IMR-90 (cell line): Measurements from ENCODE around the gene STAT5A.

Experiments
- CHD1 ChIP-seq: IDR thresholded peaks from 2 replicates; pipeline ENCODE4 v1.6.1; 2012; ENCODE audit warnings: low read depth, low read length, improper control_type of control experiment
- FOS ChIP-seq: fragments of 150-350 bp; IDR thresholded peaks from 2 replicates; pipeline ENCODE4 v1.6.1; 2016; ENCODE audit warnings: low read depth, low read length
- MAFK ChIP-seq: IDR thresholded peaks from 2 replicates; pipeline ENCODE4 v1.6.1; 2012; ENCODE audit warnings: low read depth, low read length, improper control_type of control experiment
- NFE2L2 ChIP-seq: fragments of 150-350 bp; IDR thresholded peaks from 2 replicates; pipeline ENCODE4 v1.6.1; 2016; ENCODE audit warnings: low read depth, mild to moderate bottlenecking, low read length
- POLR2A ChIP-seq: IDR thresholded peaks from 2 replicates; pipeline ENCODE4 v1.6.1; 2012; ENCODE audit warnings: mild to moderate bottlenecking, low read depth, low read length
- RAD21 ChIP-seq: IDR thresholded peaks from 2 replicates; pipeline ENCODE4 v1.6.1; 2012; ENCODE audit warnings: low read length, improper control_type of control experiment
- SMC3 ChIP-seq: fragments of 150-350 bp; IDR thresholded peaks from 2 replicates; pipeline ENCODE4 v1.6.1; 2016; ENCODE audit warnings: low read depth, mild to moderate bottlenecking, antibody characterized with exemption, low read length, moderate library complexity
- TF ChIP-seq, protein P1 (sequence below): conservative IDR thresholded peaks from 2 replicates; pipeline ENCODE4 v1.5.1; 2012; ENCODE audit warnings: mild to moderate bottlenecking, low read depth, low read length, improper control_type of control experiment
- TF ChIP-seq, protein P2 (sequence below): fragments of 150-350 bp; IDR thresholded peaks from 2 replicates; pipeline ENCODE4 v1.6.1; 2017; ENCODE audit warnings: mild to moderate bottlenecking, antibody characterized with exemption, low read length, low read depth

DNA sequence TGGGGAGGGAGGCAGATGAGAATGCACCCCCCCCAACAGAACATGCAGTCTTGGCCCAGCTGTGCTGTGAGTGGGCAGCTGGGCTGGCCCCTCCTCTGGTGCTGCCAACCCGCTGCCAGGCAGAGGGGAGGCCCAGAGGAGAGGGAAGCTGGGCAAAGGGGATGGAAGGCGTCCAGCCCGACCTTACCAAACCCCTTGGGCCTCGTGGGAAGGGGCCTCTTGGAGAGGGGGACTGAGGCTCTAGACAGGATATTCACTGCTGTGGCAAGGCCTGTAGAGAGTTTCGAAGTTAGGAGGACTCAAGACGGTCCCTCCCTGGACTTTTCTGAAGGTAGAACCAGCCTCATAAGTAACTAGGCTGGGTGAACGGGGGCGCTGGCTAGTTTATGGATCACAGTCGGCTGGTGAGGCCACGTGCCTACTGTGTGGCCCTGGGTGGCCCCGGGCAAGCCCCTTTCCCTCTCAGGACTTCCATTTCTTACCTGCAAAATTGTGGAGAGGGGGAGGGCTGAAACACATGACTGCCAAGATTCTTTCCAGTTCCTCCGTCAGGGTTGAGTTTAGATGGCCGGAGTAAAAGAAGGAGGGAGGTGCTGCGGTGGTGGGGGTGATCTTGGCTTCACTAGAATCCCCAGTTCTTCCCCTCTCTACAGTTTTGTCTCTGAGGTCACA lies 857 bp upstream of the STAT5A start:
- TF ChIP-seq, protein P1, sequence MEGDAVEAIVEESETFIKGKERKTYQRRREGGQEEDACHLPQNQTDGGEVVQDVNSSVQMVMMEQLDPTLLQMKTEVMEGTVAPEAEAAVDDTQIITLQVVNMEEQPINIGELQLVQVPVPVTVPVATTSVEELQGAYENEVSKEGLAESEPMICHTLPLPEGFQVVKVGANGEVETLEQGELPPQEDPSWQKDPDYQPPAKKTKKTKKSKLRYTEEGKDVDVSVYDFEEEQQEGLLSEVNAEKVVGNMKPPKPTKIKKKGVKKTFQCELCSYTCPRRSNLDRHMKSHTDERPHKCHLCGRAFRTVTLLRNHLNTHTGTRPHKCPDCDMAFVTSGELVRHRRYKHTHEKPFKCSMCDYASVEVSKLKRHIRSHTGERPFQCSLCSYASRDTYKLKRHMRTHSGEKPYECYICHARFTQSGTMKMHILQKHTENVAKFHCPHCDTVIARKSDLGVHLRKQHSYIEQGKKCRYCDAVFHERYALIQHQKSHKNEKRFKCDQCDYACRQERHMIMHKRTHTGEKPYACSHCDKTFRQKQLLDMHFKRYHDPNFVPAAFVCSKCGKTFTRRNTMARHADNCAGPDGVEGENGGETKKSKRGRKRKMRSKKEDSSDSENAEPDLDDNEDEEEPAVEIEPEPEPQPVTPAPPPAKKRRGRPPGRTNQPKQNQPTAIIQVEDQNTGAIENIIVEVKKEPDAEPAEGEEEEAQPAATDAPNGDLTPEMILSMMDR = no peak
- TF ChIP-seq POLR2A = no peak
- TF ChIP-seq, protein P2, sequence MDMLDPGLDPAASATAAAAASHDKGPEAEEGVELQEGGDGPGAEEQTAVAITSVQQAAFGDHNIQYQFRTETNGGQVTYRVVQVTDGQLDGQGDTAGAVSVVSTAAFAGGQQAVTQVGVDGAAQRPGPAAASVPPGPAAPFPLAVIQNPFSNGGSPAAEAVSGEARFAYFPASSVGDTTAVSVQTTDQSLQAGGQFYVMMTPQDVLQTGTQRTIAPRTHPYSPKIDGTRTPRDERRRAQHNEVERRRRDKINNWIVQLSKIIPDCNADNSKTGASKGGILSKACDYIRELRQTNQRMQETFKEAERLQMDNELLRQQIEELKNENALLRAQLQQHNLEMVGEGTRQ = no peak
- TF ChIP-seq CHD1 = no peak
- no peak for TF ChIP-seq RAD21
- no peak for TF ChIP-seq FOS
- TF ChIP-seq MAFK = no peak
- no peak for TF ChIP-seq SMC3
- no peak for TF ChIP-seq NFE2L2
